HepG2 (cell line): Measurements from ENCODE around the gene ST6GALNAC3. TPM values are rescaled to one million over a fixed set of nuclear protein-coding genes. Genes with fewer than 3 reads are reported as not detected.
A peak's percentile ranks its signal among the peaks of the same experiment; 100 is the strongest.

Experiments used
- ATAC-seq: fragments of 200-7000 bp; cut with Tn5 transposase; 3 replicates; pipeline ENCODE4 v1.9.1; 2020; ENCODE audit warnings: mild to moderate bottlenecking, moderate library complexity
- BruUV-seq: library from RNA; stranded (reverse); fragments of 400-500 nt; replicated peaks from 2 replicates; lab custom pipeline; 2021; lab: Mats Ljungman, UMichigan
- CTCF ChIA-PET: fragments of 300-600 bp; formaldehyde crosslinking; extraction: SDS; loops from one replicate; lab custom pipeline; 2021; ENCODE audit warnings: low total read pairs, inconsistent platforms, low intra/inter-chr PET ratio; lab: Yijun Ruan, JAX
- POLR2A ChIA-PET: fragments of 350-600 bp; sonication (Branson Sonifier 250); formaldehyde crosslinking; loops from one replicate; lab custom pipeline; 2020; ENCODE audit warnings: antibody characterized with exemption, inconsistent platforms; lab: Yijun Ruan, JAX
- DNase-seq: peaks from one replicate; pipeline ENCODE4 v3.0.0-alpha.2; 2015; ENCODE audit warnings: low spot score
- FAIRE-seq: peaks from 3 replicates; lab custom pipeline; 2011; peaks lifted over from hg19 to GRCh38; lab: Jason Lieb, UNC
- H2AFZ ChIP-seq: one replicate; pipeline ENCODE4 v1.6.1; 2011; ENCODE audit warnings: low read length, inconsistent platforms
- H3K27ac ChIP-seq: fragments of 300-600 bp; 3 replicates; pipeline ENCODE4 v1.8.0; 2011; ENCODE audit warnings: mixed run types, mild to moderate bottlenecking, mixed read lengths, low read length, inconsistent platforms; ENCODE audit not compliant: insufficient read depth; ENCODE audit errors: extremely low read length
- H3K27me3 ChIP-seq, 2 experiments: fragments of 200-600 bp in 1 of 2; 2 replicates in 1 of 2; 3 replicates in 1 of 2; pipeline versions ENCODE4 v1.6.0 to v1.8.0; 2011; ENCODE audit warnings: low read length in 2 of 2, mild to moderate bottlenecking in 2 of 2, moderate library complexity in 2 of 2, inconsistent platforms in 1 of 2; ENCODE audit not compliant: insufficient read depth in 2 of 2, control insufficient read depth in 1 of 2
- H3K36me3 ChIP-seq, 2 experiments: fragments of 200-600 bp in 1 of 2; replicated peaks in 1 of 2; 2 replicates in 1 of 2; 3 replicates in 1 of 2; pipeline versions ENCODE4 v1.5.1 to v1.8.0; 2011; ENCODE audit warnings: low read length in 2 of 2, inconsistent platforms in 1 of 2; ENCODE audit not compliant: insufficient read depth in 2 of 2, control insufficient read depth in 1 of 2
- H3K4me1 ChIP-seq: 2 replicates; pipeline ENCODE4 v1.5.1; 2012; ENCODE audit warnings: low read length, inconsistent platforms; ENCODE audit not compliant: insufficient read depth
- H3K4me2 ChIP-seq: 2 replicates; pipeline ENCODE4 v1.6.0; 2011; ENCODE audit warnings: low read depth, low read length, inconsistent platforms
- H3K4me3 ChIP-seq, 3 experiments: fragments of 200-600 bp in 1 of 3; sonication (generic), shearing (Covaris generic) in 1 of 3; replicated peaks in 1 of 3; 2 replicates each; pipeline ENCODE4 v1.5.1; 2011 to 2016; ENCODE audit warnings: low read length in 3 of 3, inconsistent platforms in 2 of 3, low read depth in 2 of 3, mild to moderate bottlenecking in 2 of 3, control low read depth in 1 of 3, mixed read lengths in 1 of 3; ENCODE audit not compliant: insufficient read depth in 1 of 3
- H3K79me2 ChIP-seq: one replicate; pipeline ENCODE4 v1.6.1; 2011; ENCODE audit warnings: low read length, inconsistent platforms; ENCODE audit not compliant: insufficient read depth
- H3K9ac ChIP-seq: 2 replicates; pipeline ENCODE4 v1.6.0; 2011; ENCODE audit warnings: mild to moderate bottlenecking, low read depth, low read length, inconsistent platforms; ENCODE audit not compliant: insufficient read depth
- H3K9me3 ChIP-seq: 2 replicates; pipeline ENCODE4 v1.5.1; 2012; ENCODE audit warnings: mild to moderate bottlenecking, low read length
- H4K20me1 ChIP-seq: 2 replicates; pipeline ENCODE4 v1.6.0; 2011; ENCODE audit warnings: inconsistent platforms, mild to moderate bottlenecking, low read length, moderate library complexity; ENCODE audit not compliant: insufficient read depth
- ATF7 ChIP-seq, 2 experiments: fragments of 450-650 bp in 1 of 2; sonication (generic) in 1 of 2; formaldehyde crosslinking in 1 of 2; IDR thresholded peaks; 2 replicates each; pipeline versions ENCODE4 v1.4.0 to v1.6.1; 2016 to 2020; ENCODE audit warnings: antibody characterized with exemption in 1 of 2, mild to moderate bottlenecking in 1 of 2, missing genetic modification reagents in 1 of 2
- ATM ChIP-seq: fragments of 450-650 bp; IDR thresholded peaks from 2 replicates; pipeline ENCODE4 v1.7.1; 2017; ENCODE audit warnings: mild to moderate bottlenecking, borderline replicate concordance
- ETV6 ChIP-seq: sonication (generic); formaldehyde crosslinking; conservative IDR thresholded peaks from 2 replicates; pipeline ENCODE4 v1.4.0; 2020; ENCODE audit warnings: missing genetic modification reagents
- MAFF ChIP-seq: IDR thresholded peaks from 2 replicates; pipeline ENCODE4 v1.6.1; 2011; ENCODE audit warnings: low read depth, low read length, improper control_type of control experiment
- MAFK ChIP-seq, 2 experiments: IDR thresholded peaks in 1 of 2; conservative IDR thresholded peaks in 1 of 2; 2 replicates each; pipeline ENCODE4 v1.6.1; 2011; ENCODE audit warnings: improper control_type of control experiment in 2 of 2, low read length in 2 of 2
- NFYB ChIP-seq: sonication (generic); formaldehyde crosslinking; IDR thresholded peaks from 2 replicates; pipeline ENCODE4 v1.4.0; 2020; ENCODE audit warnings: missing genetic modification reagents
- NKX3-1 ChIP-seq: sonication (generic); formaldehyde crosslinking; IDR thresholded peaks from 2 replicates; pipeline ENCODE4 v1.5.0; 2020; ENCODE audit warnings: missing genetic modification reagents
- RBM22 ChIP-seq: fragments of 200-400 bp; formaldehyde crosslinking; optimal IDR thresholded peaks from 2 replicates; pipeline ENCODE3; 2017; ENCODE audit warnings: mild to moderate bottlenecking, low read length, moderate library complexity
- RFXANK ChIP-seq: IDR thresholded peaks from 2 replicates; pipeline ENCODE4 v1.6.1; 2016
- ZMAT3 ChIP-seq: sonication (generic); formaldehyde crosslinking; conservative IDR thresholded peaks from 2 replicates; pipeline ENCODE4 v1.7.0; 2021; ENCODE audit warnings: missing genetic modification reagents
- ZNF557 ChIP-seq: sonication (generic); formaldehyde crosslinking; IDR thresholded peaks from 2 replicates; pipeline ENCODE4 v1.4.0; 2020; ENCODE audit warnings: missing genetic modification reagents
- ZNF777 ChIP-seq: sonication (generic); formaldehyde crosslinking; IDR thresholded peaks from 2 replicates; pipeline ENCODE4 v1.4.0; 2020; ENCODE audit warnings: missing genetic modification reagents
- WGBS: methylation state at CpG from one replicate; pipeline ENCODE4 v1.1.6; 2017; ENCODE audit warnings: low lambda C conversion rate; 5-methylcytosine and 5-hydroxymethylcytosine counted together
- in situ Hi-C: cut with HindIII; loops from 2 replicates; pipeline ENCODE4 v1.10.0; 2017; ENCODE audit warnings: low pct_unique_long_range_greater_than_20kb; ENCODE audit not compliant: extremely low pct_ligation_motif_present
- intact Hi-C: fragments of 100-400 bp; cut with micrococcal nuclease; formaldehyde crosslinking; loops from one replicate; pipeline ENCODE4 v1.10.0; 2022; ENCODE audit not compliant: unreplicated experiment
- polyA plus RNA-seq, 8 experiments: library from polyadenylated mRNA; depleted of rRNA in 3 of 8; stranded (reverse) in 7 of 8; unstranded in 1 of 8; fragments of >200 nt; fragmentation: Illumina TruSeq in 4 of 8; extraction: Trizol in 4 of 8; gene quantifications; 2 replicates each; pipeline versions ENCODE4 v1.2.1 to v1.2.3, GENCODE V29; 2011 to 2016; ENCODE audit warnings: low read depth in 4 of 8, missing spikeins in 1 of 8, mixed read lengths in 1 of 8; ENCODE audit not compliant: insufficient read depth in 1 of 8
- total RNA-seq, 5 experiments: library from RNA; depleted of rRNA; stranded (reverse); fragments of >200 nt; fragmentation: Illumina TruSeq; extraction: Trizol; gene quantifications; 2 replicates each; pipeline ENCODE4 v1.2.3, GENCODE V29; 2016; ENCODE audit warnings: low read depth in 1 of 5
- TF ChIP-seq, protein P1 (sequence below): sonication (generic); formaldehyde crosslinking; IDR thresholded peaks from 2 replicates; pipeline ENCODE4 v1.5.1; 2020; ENCODE audit warnings: mild to moderate bottlenecking, missing genetic modification reagents

Gene ST6GALNAC3
- total and polyA plus RNA-seq, 2 of the 13 experiments (the other 11 are each of a cell fraction or from before 2014, with no cell fraction given), result not detected

DNA sequence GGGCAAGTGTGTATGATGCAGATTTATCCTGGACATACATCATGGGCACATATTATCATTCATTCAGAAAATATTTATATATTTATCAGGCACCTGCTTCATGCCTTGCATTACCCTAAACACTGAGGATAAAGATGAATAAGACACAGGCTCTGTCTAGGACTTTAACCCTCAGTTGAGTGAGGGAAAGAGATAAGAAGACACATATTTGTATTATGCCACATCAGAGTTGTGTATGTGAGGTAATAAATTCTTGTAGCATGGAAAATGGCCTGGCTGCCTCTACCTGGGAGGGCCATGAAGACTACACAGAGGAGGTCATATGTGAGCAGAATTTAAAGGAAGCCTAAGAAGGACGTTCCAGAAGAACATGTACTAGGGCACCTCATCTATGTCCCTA lies 516.9 kb downstream of the ST6GALNAC3 start (continued):
- TF ChIP-seq ATM, result no peak
- no peak for TF ChIP-seq NFYB (CRISPR knock-in tag)
- TF ChIP-seq ZNF557, result no peak
- TF ChIP-seq ZMAT3, result no peak
- TF ChIP-seq ETV6 (CRISPR knock-in tag), result no peak
- TF ChIP-seq NKX3-1 (CRISPR knock-in tag), result no peak

DNA sequence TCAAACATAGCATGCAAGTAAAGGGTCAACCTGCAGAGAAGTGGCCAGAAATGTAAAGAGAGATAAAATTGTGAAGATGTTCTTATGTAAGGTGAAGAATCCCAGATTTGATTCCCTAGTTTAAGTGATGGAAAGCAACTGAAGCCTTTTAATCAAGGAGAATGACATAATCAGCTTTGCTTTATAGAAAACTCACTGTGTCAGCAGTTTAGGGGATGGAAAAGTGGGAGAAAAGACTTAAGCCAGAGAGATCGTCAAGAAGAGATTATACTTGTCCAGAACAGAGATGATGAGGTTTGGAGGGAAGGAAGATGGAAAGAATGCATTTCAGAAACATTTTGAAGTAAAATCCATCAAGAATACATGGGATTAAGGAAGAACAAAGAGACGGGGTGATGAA lies 517.4 kb downstream of the ST6GALNAC3 start:
- Histone ChIP-seq H2AFZ (no peak overlapping the region), H3K27ac (no peak overlapping the region), H3K4me1 (no peaks in the 10 kb centered on the region), H3K27me3 (no peaks in the 10 kb centered on the region), H3K36me3 (no peaks in the 10 kb centered on the region), H3K79me2 (no peaks in the 10 kb centered on the region), H3K9me3 (peaks cover 46% of the 10 kb centered on the region), H3K9ac (no peak overlapping the region), H4K20me1 (no peaks in the 10 kb centered on the region), H3K4me3 (no peak overlapping the region), H3K4me2 (no peak overlapping the region)
- ChIA-PET CTCF (no interaction called here), POLR2A (no interaction called here)
- intact Hi-C loops (no loop called here), in situ Hi-C loops (no loop called here)
- WGBS, result 0% methylated on average over 2 of the region's 2 CpGs
- BruUV-seq, result no TSS peak
- no peak for TF ChIP-seq RBM22
- peak; percentile 64 to 82; a peak in 3 of 4 replicates for TF ChIP-seq MAFK (conservative IDR thresholded peaks at IDR 0.05 in 1 of 2, IDR thresholded peaks at IDR 0.05 in 1 of 2; ENCODE audit: low read length in 2 of 2)
- TF ChIP-seq ATF7 (IDR thresholded peaks at IDR 0.05), result peak; percentile 13; the same call in 1 of the 2 replicates
- TF ChIP-seq ATF7 (CRISPR knock-in tag; IDR thresholded peaks at IDR 0.05), result no peak
- TF ChIP-seq, protein P1, sequence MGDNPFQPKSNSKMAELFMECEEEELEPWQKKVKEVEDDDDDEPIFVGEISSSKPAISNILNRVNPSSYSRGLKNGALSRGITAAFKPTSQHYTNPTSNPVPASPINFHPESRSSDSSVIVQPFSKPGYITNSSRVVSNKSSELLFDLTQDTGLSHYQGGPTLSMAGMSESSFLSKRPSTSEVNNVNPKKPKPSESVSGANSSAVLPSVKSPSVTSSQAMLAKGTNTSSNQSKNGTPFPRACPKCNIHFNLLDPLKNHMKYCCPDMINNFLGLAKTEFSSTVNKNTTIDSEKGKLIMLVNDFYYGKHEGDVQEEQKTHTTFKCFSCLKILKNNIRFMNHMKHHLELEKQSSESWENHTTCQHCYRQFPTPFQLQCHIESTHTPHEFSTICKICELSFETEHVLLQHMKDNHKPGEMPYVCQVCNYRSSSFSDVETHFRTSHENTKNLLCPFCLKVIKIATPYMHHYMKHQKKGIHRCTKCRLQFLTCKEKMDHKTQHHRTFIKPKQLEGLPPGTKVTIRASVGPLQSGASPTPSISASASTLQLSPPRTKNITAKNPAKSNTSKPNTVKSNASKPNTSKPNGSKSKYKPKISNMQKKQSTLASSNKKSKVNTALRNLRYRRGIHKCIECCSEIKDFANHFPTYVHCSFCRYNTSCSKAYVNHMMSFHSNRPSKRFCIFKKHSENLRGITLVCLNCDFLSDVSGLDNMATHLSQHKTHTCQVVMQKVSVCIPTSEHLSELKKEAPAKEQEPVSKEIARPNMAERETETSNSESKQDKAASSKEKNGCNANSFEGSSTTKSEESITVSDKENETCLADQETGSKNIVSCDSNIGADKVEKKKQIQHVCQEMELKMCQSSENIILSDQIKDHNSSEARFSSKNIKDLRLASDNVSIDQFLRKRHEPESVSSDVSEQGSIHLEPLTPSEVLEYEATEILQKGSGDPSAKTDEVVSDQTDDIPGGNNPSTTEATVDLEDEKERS (CRISPR knock-in tag), result no peak
- no peak for TF ChIP-seq RFXANK (CRISPR knock-in tag)
- TF ChIP-seq ZNF777 (CRISPR knock-in tag), result no peak
- TF ChIP-seq MAFF, result peak; percentile 63
- no peak for ATAC-seq
- no peak for DNase-seq
- no peak for FAIRE-seq
